HFFc6 (cell line): ENCODE measurements around the gene TBATA. TPM values are rescaled to one million over a fixed set of nuclear protein-coding genes. Genes with fewer than 3 reads are reported as not detected.

ENCODE experiments used
- DNase-seq: peaks from one replicate; pipeline ENCODE4 v3.0.0-alpha.2; 2018
- H3K27ac Mint-ChIP-seq: 2 replicates; pipeline ENCODE4 v1.8.0; 2020; ENCODE audit warnings: mild to moderate bottlenecking, mixed read lengths
- H3K27me3 Mint-ChIP-seq: 2 replicates; pipeline ENCODE4 v1.8.0; 2021; ENCODE audit warnings: mild to moderate bottlenecking, moderate library complexity, mixed read lengths; ENCODE audit not compliant: insufficient read depth
- H3K36me3 Mint-ChIP-seq: 2 replicates; pipeline ENCODE4 v1.8.0; 2021; ENCODE audit warnings: low read depth, mixed read lengths
- H3K4me1 Mint-ChIP-seq: 2 replicates; pipeline ENCODE4 v1.8.0; 2020; ENCODE audit warnings: low read depth, mixed read lengths
- H3K4me3 Mint-ChIP-seq: 2 replicates; pipeline ENCODE4 v1.8.0; 2020; ENCODE audit warnings: mild to moderate bottlenecking, moderate library complexity, mixed read lengths
- H3K9me3 Mint-ChIP-seq: 2 replicates; pipeline ENCODE4 v1.8.0; 2020; ENCODE audit warnings: mild to moderate bottlenecking, mixed read lengths
- CTCF ChIP-seq: fragments of 200-600 bp; sonication (generic); IDR thresholded peaks from 2 replicates; pipeline ENCODE4 v1.5.0; 2021; ENCODE audit warnings: antibody characterized with exemption, mild to moderate bottlenecking
- total RNA-seq, 6 experiments: library from RNA; stranded (reverse); fragmentation: NEBNext Ultra II Directional; extraction: Animal tissue kit (Norgen Biotek cat#: 25700); gene quantifications; 2 replicates in 1 of 6; 3 replicates in 5 of 6; pipeline ENCODE4 v1.2.3, GENCODE V29; 2021

TBATA gene
- total RNA-seq, 6 experiments from 2014 or later, result not detected

DNA sequence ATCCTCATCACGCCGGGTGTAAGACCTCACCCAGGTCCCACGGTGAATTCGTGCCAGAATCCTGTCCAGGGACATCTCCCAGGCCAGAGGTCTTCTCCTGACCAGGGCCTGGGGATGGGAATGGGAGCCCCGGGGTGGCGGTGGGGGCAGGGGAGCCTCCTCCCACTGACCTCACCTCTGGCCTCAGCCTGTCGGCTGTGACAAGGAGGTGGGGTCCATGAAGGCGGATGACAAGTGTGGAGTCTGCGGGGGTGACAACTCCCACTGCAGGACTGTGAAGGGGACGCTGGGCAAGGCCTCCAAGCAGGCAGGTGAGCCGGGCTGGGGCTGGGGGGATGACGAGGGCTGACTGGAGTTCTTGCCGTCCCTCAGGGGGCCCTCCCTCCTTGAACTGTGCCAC lies 41.3 kb downstream of the TBATA start:
- no peak for TF ChIP-seq CTCF
- no peak overlapping the region for H3K27ac Mint-ChIP-seq
- H3K9me3 Mint-ChIP-seq, result no peaks in the 10 kb centered on the region
- H3K27me3 Mint-ChIP-seq, result peaks cover 29% of the 10 kb centered on the region
- no peaks in the 10 kb centered on the region for H3K36me3 Mint-ChIP-seq
- H3K4me3 Mint-ChIP-seq, result no peak overlapping the region
- H3K4me1 Mint-ChIP-seq, result no peaks in the 10 kb centered on the region; the same call in 1 of the 2 replicates
- no peak for DNase-seq

GRCh38 chr10:70743430-70743788 lies 41.8 kb downstream of the TBATA start:
- no peaks in the 10 kb centered on the region; the same call in 1 of the 2 replicates for H3K4me1 Mint-ChIP-seq
- peaks cover 29% of the 10 kb centered on the region for H3K27me3 Mint-ChIP-seq
- H3K36me3 Mint-ChIP-seq, result no peaks in the 10 kb centered on the region
- H3K27ac Mint-ChIP-seq, result no peak overlapping the region
- no peak for DNase-seq
- H3K4me3 Mint-ChIP-seq, result no peak overlapping the region
- no peak for TF ChIP-seq CTCF
- no peaks in the 10 kb centered on the region for H3K9me3 Mint-ChIP-seq

DNA sequence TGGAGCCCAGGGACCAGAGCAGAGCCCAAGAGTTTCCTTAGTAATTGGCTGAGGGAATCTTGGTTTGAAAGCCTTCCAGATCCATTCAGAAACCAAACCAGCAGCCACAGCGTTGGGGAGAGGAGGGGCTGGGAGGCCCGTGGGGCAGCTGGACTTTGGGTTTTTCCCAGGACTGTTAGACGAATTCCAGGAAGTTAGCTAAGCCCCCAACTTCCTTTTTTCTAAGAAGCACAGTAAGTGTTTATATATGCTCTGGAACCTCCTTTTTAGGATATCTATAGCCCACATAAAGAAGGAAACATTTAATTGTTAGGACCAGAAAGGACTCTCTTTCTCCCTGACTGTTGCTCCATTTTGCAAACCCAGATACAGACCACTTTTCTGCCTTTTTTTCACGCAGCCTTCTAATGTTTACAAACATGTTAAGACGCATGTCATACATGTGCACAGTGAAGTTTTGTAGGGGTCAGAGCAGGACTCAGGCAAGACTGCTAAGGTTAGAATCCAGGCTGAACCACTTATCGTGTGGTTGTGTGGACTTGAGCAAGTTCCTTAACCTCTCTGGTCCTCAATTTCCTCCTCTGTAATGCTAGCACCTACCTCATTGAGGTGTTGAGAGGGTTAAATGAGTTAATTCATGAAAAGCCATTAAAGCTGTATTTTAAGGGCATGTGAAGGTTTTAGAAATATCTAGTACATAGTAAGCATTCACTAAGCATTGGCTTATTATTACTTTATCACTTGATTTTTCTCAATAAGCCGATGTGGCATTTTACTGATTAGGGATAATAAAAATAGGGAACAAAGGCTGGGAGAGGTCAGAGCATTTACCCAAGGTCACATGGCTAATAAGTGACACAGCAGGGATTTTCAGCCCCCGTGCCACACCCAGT lies 42.4 kb downstream of the TBATA start:
- no peaks in the 10 kb centered on the region for H3K9me3 Mint-ChIP-seq
- no peak overlapping the region for H3K27ac Mint-ChIP-seq

DNA sequence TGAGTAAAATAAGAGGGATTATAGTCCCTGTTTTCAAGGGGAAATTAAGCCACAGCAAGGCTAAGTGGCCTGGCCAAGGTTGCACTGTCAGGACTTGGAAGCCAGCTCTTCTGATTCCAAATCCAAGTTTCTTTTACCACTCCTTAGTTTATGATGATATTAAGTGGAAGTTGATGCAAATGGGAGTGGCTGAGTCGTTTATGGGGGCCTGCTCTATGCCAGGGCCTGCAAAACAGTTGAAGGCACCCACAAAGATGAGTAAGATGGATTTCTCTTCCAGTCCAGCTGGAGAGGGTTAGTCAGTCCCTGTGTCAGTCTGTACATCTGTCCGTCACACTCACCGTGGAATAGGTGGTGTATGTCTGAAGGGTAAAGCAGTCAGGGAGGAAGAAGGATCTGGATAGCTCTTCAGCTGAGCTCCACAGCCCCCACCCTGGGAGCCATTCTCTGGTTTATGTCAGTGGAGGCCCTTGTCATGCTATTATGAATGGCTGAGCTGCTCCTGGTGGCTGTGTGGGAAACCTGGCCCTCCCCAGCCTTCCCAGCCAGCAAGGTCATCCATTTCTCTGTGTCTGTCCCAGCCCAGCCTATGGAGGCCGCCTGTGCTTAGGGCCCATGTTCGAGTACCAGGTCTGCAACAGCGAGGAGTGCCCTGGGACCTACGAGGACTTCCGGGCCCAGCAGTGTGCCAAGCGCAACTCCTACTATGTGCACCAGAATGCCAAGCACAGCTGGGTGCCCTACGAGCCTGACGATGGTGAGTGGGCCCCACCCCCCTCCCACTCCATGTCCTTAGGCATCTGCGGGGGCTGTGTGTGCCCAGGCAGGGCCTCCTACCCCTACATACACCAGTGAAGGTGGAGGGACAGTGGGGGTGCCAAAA lies 44.5 kb downstream of the TBATA start:
- Mint-ChIP-seq H3K4me1 (no peaks in the 10 kb centered on the region; the same call in 1 of the 2 replicates), H3K27ac (no peak overlapping the region), H3K36me3 (no peaks in the 10 kb centered on the region), H3K4me3 (no peak overlapping the region), H3K9me3 (no peaks in the 10 kb centered on the region), H3K27me3 (peaks cover 25% of the 10 kb centered on the region)
- no peak for TF ChIP-seq CTCF
- no peak for DNase-seq

More for the DNA sequence above, 42.4 kb downstream of the TBATA start:
- Mint-ChIP-seq H3K4me3 (no peak overlapping the region), H3K4me1 (no peaks in the 10 kb centered on the region; the same call in 1 of the 2 replicates), H3K27me3 (peaks cover 29% of the 10 kb centered on the region), H3K36me3 (no peaks in the 10 kb centered on the region)
- TF ChIP-seq CTCF, result no peak
- DNase-seq, result no peak

DNA sequence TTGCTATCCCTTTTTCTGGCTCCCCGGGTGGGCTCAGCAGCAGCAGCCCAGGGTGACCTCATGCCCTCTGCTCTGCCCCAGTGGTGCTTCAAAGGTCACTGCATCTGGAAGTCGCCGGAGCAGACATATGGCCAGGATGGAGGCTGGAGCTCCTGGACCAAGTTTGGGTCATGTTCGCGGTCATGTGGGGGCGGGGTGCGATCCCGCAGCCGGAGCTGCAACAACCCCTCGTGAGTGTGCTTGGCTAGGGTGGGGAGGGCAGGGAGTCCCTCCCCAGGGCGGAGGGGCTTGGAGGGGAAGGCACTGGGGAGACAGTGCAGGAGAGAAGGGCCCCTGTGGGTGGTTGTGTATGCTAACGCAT lies 46.4 kb downstream of the TBATA start:
- H3K27ac Mint-ChIP-seq, result no peak overlapping the region
- no peak overlapping the region for H3K4me3 Mint-ChIP-seq
- no peak; the same call in 1 of the 2 replicates for TF ChIP-seq CTCF
- no peaks in the 10 kb centered on the region; the same call in 1 of the 2 replicates for H3K4me1 Mint-ChIP-seq
- no peaks in the 10 kb centered on the region for H3K9me3 Mint-ChIP-seq
- H3K36me3 Mint-ChIP-seq, result no peaks in the 10 kb centered on the region
- peaks cover 25% of the 10 kb centered on the region for H3K27me3 Mint-ChIP-seq
- no peak for DNase-seq
